NB4 (cell line): ENCODE measurements around the gene SMPD3.

ENCODE experiments used
- CTCF ChIP-seq: IDR thresholded peaks from one replicate; pipeline ENCODE4 v1.5.1; 2012; ENCODE audit warnings: low read depth, low read length
- MYC ChIP-seq: IDR thresholded peaks from 2 replicates; pipeline ENCODE4 v1.6.1; 2011; ENCODE audit warnings: low read depth, low read length
- POLR2A ChIP-seq: IDR thresholded peaks from 2 replicates; pipeline ENCODE4 v1.6.1; 2011; ENCODE audit warnings: mild to moderate bottlenecking; ENCODE audit not compliant: insufficient read length; ENCODE audit errors: extremely low read depth

GRCh38 chr16:68470461-68471150 lies 22.3 kb upstream of the SMPD3 start:
- no peak for TF ChIP-seq CTCF
- no peak for TF ChIP-seq POLR2A
- TF ChIP-seq MYC = peak; percentile 87
